HG03135 (cell line): ENCODE data around the gene TRIM38.
"Not testable (repeated sequence)": the region's sequence is repeated elsewhere in the genome, so short reads cannot be mapped to it uniquely, and the experiment has no call there.

ENCODE experiments used
- ATAC-seq: cut with Tn5 transposase; IDR thresholded peaks from one replicate; pipeline ENCODE4 v1.9.1; 2021; ENCODE audit warnings: mild to moderate bottlenecking, moderate library complexity; ENCODE audit not compliant: unreplicated experiment

TRIM38 gene

GRCh38 chr6:25962149-25963127, at the start of gene TRIM38:
TSS of gene TRIM38 (plus strand) at chr6:25962802. CDS start at chr6:25966523, 3,721 bp downstream.
- peak; percentile 79 for ATAC-seq

DNA sequence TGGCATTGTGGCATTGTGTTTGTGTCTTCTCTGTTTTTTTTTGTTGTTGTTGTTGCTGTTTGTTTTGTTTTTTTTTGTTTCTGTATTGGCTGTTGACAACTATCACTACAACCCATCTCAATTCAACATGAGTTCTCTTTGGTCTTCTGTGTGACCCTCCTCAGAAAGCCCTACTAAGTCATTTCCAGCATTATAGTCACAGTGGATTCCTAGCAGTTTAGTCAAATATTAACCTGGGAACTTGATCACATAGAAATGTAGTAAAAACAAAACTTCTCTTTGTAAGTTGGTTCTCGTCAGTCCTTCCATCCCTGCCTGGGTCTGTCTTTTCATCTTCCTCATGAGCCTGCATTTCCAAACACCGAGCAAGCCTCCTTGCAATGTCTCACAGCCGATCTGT, 48.9 kb upstream of the TRIM38 start:
- no peak for ATAC-seq

- no peak for ATAC-seq
These were observed 46.3 kb upstream of the TRIM38 start for GRCh38 chr6:25916330-25916729.

DNA sequence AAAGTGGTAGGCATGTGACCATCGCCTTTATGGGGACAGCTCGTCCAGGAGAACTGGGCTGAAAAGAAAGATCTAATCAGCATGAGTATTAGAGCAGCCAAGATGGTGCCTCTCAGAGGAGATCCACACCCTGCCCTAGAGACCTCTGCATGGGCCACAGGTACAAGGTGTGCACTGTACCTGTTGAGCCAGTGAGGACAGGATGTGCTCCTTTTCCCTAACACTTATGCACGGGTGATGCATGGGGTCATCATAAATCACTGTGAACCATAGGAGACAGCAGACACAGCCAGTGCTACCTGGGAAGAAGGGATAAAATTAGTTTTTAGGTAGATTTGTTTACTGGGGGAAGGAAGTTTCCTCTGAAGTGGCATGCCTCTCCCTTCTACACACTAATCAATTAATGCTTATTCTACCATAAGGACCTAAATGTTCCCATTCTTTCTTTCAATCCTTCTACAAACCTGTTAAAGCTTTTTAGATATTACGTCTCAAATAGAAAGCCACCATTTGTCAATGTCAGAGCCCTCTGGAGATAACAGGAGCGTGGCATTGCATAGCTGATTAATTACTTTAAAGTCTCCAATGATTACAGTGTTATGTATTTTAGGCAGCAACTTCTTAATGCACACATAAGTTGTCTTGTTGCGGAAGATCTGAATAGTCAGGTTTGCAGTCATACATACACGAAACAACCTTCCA, 45.7 kb upstream of the TRIM38 start:
- no peak for ATAC-seq

DNA sequence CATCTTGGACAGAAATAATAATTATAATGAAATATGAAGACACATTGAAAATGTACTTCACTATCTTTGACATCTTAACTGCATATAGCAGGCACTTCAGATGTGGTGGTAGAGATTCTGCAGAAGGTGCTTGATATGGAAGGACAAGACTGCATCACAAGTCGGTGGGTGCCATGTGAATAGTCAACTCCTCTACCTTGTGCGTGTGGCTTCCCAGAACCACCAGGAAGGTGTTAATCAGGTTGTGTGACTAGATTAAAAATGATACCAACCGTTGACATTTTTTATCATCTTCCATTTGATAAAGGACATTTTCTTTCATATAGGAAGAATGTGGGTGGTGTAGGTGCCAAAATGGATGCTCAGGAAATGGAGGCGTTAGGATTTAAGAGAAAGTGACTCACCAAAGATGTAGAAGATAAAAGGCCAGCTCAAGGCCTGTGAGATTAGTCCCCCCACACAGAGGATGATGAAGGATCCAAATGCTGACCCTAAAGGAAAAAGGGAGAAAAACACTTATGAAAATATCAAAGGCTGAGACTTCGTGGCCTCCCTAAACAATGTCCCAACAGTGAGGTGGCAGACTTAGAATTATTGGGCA, 44.4 kb upstream of the TRIM38 start:
- no peak for ATAC-seq

DNA sequence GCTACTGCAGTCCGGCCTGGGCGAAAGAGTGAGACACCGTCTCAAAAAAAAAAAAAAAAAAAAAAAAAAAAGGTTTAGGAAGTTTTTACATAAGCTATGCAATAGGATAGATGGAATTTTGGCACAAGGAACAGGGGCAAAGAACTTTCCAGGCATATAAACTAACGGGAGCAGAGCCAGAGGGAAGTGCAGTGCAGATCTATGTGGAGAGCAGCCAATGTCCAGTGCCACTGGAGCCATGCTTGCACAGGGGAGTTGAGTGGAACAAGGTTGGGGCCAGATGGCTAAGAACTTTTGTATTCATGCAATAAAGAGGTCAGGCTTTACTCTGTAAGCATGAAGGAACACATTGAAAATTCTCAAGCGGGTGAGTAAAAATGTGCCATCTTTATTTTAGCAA, 42.9 kb upstream of the TRIM38 start:
- no peak for ATAC-seq

GRCh38 chr6:25921525-25922203, 40.9 kb upstream of the TRIM38 start:
- ATAC-seq: no peak

- no peak for ATAC-seq
These were observed 40.3 kb upstream of the TRIM38 start for GRCh38 chr6:25922301-25922700.

GRCh38 chr6:25925876-25926275, 36.7 kb upstream of the TRIM38 start:
- ATAC-seq: no peak

GRCh38 chr6:25927178-25927577, 35.4 kb upstream of the TRIM38 start:
- ATAC-seq: no peak

- no peak for ATAC-seq
These were observed 34.8 kb upstream of the TRIM38 start for GRCh38 chr6:25927756-25928216.

DNA sequence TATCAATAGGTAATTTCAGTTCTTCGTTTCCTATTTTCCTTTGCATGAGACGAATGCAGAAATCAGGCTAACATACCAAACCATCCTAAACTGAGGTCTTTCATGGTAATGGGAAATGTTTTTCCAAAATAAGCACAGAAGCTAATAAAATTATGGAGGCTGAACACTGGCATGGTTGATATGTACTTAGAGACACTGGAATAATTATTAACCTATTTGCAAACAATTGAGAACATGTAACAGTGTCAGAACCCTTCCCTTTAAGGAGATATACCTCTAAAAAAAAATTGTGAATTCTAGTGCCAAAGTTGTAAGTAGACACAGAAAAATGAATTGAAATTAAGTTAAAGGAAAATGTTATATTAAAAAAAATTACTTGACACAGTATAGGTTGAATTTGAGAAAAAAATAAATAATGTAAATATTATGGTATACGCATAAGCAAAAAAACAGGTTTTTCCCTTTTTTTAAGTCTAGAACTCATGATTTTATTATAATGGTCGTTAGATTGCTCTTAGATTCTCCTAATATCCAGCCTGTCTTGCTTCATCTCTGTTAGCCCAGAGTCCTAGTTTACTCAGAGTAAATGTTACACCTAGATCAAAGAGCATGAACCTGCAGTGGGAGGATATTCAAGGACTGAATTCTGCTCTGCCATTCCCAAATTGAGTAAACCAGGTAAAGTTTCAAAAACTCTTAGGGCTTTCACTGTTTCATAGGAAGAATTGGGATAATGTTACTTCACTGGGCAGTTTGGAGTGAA, 33.9 kb upstream of the TRIM38 start:
- no peak for ATAC-seq

- ATAC-seq: not testable (repeated sequence)
These were observed 32.8 kb upstream of the TRIM38 start for GRCh38 chr6:25929785-25930184.

GRCh38 chr6:25930532-25931410, 31.8 kb upstream of the TRIM38 start, which contains the start of gene SLC17A2:
TSS of gene SLC17A2 (minus strand) at chr6:25930691. CDS start at chr6:25925796, 4,895 bp downstream.
- ATAC-seq: no peak

GRCh38 chr6:25931411-25931709, 31.2 kb upstream of the TRIM38 start:
- ATAC-seq: no peak

GRCh38 chr6:25934156-25934555, 28.4 kb upstream of the TRIM38 start:
- ATAC-seq: no peak

- ATAC-seq: no peak
These were observed 27.8 kb upstream of the TRIM38 start for GRCh38 chr6:25934735-25935313.

DNA sequence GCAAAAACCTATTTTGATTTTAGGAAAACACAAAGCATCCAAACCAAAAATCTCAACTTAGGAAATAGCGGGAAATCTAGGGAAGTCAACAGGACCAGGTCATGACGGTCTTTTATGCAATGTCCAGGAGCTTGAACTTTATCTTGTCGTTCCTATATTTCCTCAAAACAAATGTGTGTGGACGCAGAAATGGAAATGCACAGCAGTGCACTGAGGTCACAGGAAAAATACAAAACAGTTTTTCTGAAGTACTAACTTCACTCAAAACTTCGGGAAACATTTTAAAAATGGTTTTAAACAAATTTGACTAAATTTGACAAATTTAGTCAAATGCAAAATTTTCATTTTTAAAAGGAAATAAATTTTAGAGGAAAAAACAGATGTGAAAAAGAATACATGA, 26.6 kb upstream of the TRIM38 start:
- ATAC-seq: no peak

DNA sequence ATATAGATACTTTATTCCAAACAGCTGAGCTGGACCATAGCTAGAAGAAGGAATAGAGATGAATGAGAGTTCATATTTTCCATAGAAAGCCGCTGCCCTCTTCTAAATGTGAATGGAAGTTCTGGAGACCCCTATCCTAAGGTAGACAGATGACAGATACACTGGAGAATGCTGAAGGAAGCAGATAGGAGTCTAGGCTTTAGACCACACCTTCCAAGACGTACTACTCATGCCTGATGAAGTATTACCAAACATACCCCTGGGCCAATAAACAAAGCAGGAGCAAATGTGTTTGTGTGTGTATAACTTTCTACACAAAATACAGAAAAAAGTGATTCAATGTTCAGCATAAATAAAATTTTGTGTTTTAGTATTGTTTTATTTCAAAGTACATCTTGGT, 23.0 kb upstream of the TRIM38 start:
- no peak for ATAC-seq
